ENCODE data around the gene GAS2.

Gene GAS2

DNA sequence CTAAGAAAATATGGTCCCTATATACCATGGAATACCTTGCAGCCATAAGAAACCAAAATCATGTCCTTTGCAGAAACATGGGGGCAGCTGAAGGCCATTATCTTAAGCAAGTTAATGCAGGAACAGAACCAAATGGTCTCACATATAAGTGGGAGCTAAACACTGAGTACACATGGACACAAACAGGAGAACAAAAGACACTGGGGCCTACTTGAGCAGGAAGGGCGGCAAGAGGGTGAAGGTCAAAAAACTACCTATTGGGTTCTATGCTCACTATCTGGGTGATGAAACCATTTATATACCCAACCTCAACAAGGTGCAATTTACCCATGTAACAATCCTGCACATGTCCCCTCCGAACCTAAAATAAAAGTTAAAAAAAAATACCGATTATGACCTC is 22.5 kb downstream of the GAS2 start:
- Mint-ChIP-seq H3K27ac (no peak overlapping the region), H3K9me3 (no peaks in the 10 kb centered on the region)

DNA sequence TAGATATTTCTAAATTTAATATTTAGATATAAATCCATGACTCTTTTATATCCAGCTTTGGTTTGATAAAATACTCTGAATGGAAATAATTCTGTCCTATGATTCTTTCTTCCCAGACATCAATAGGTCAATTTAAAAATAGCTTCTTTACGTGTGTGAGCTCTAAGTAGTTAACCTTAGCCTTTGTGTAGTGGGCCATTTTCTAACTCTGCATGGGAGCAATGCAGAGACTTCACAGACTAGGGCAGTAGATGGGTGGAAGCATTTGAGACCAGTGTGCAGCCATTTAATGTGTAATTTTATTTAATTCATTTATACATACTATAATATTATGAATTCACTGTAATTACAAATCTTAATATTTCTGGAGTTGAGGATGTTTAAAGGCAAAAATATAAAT is 23.8 kb downstream of the GAS2 start:
- Mint-ChIP-seq H3K4me1 (peaks cover 7% of the 10 kb centered on the region), H3K27me3 (no peaks in the 10 kb centered on the region), H3K27ac (no peak overlapping the region), H3K36me3 (no peaks in the 10 kb centered on the region), H3K4me3 (no peak overlapping the region), H3K9me3 (no peaks in the 10 kb centered on the region)
- CTCF ChIA-PET, result interaction anchor here (0.8 kb wide), 2 partner anchors 11 to 97 kb away, joined by 3 to 5 read pairs; no protein-coding TSS in a partner anchor
- DNase-seq, result no peak

More for the DNA sequence above, 22.5 kb downstream of the GAS2 start:
- no peak for DNase-seq
- CTCF ChIA-PET, result interaction anchor here (1.3 kb wide), 1 partner anchor 99 kb away, joined by 3 read pairs; no protein-coding TSS in a partner anchor
- peaks cover 7% of the 10 kb centered on the region for H3K4me1 Mint-ChIP-seq
- no peak overlapping the region for H3K4me3 Mint-ChIP-seq
- H3K27me3 Mint-ChIP-seq, result peaks cover 3% of the 10 kb centered on the region
- no peaks in the 10 kb centered on the region for H3K36me3 Mint-ChIP-seq

GRCh38 chr11:22690871-22691270 is 24.5 kb downstream of the GAS2 start:
- Mint-ChIP-seq H3K9me3 (no peaks in the 10 kb centered on the region), H3K36me3 (no peaks in the 10 kb centered on the region), H3K27me3 (no peaks in the 10 kb centered on the region), H3K27ac (no peak overlapping the region), H3K4me3 (no peak overlapping the region), H3K4me1 (peaks cover 7% of the 10 kb centered on the region)
- CTCF ChIA-PET, result interaction anchor here (0.8 to 1.0 kb wide), 4 partner anchors 11 to 97 kb away, joined by 3 to 5 read pairs (median 3); no protein-coding TSS in a partner anchor
- peak; percentile 37 for DNase-seq

DNA sequence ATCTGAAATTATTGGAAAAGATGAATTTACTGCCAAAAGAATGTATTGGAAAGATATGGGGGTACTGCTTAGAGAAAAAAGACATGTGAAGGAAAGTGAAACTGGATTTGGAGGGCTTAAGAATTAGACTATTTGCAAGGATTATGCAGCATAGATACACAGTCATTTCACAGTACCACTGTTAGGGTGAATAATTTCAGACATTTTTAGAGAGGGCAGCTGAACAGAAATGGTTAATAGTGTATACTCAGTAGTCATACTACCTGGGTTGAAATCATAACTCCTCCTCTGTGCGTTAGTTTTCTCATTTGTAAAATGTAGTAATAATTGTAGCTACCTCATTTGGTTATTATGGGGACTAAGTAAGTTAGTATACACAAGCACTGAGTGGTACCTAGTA is 33.0 kb downstream of the GAS2 start:
- no peak for DNase-seq
- Mint-ChIP-seq H3K9me3 (no peaks in the 10 kb centered on the region), H3K36me3 (no peaks in the 10 kb centered on the region), H3K4me1 (no peaks in the 10 kb centered on the region), H3K27me3 (no peaks in the 10 kb centered on the region), H3K27ac (no peak overlapping the region), H3K4me3 (no peak overlapping the region)
- CTCF ChIA-PET, result no interaction called here

DNA sequence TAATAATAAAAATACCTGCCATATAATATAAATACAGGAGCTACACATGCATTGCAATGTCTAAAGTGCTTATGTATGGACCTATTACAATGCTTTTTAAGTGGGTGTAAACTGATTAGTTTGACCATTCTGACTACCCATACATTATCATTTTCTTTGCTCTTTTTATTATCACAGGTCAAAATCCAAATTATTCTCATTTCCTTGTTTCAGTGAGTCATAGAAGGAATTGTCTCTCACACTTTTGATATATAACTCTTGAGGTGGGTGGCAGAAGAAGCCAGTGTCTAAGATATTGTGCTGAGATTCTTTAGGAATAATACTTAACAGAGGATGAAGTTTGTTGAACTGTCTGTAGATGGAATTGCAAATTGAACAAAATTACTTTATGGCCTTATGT is 35.6 kb downstream of the GAS2 start:
- Mint-ChIP-seq H3K9me3 (no peaks in the 10 kb centered on the region), H3K27ac (no peak overlapping the region), H3K4me1 (no peaks in the 10 kb centered on the region), H3K27me3 (no peaks in the 10 kb centered on the region), H3K4me3 (no peak overlapping the region), H3K36me3 (no peaks in the 10 kb centered on the region)
- no peak for DNase-seq
- CTCF ChIA-PET, result no interaction called here

- no peaks in the 10 kb centered on the region for H3K27me3 Mint-ChIP-seq
- no peaks in the 10 kb centered on the region for H3K36me3 Mint-ChIP-seq
- no peak for DNase-seq
- no peak overlapping the region for H3K4me3 Mint-ChIP-seq
- H3K27ac Mint-ChIP-seq, result no peak overlapping the region
- CTCF ChIA-PET, result no interaction called here
- no peaks in the 10 kb centered on the region for H3K9me3 Mint-ChIP-seq
- no peaks in the 10 kb centered on the region for H3K4me1 Mint-ChIP-seq
Observed at GRCh38 chr11:22703040-22703439, 36.6 kb downstream of the GAS2 start.

- DNase-seq, result no peak
Observed at GRCh38 chr11:22703591-22703990, 37.2 kb downstream of the GAS2 start.

GRCh38 chr11:22707119-22707899 is 40.9 kb downstream of the GAS2 start:
- Mint-ChIP-seq H3K36me3 (no peaks in the 10 kb centered on the region), H3K9me3 (no peaks in the 10 kb centered on the region), H3K27ac (no peak overlapping the region), H3K4me3 (no peak overlapping the region), H3K27me3 (no peaks in the 10 kb centered on the region), H3K4me1 (no peaks in the 10 kb centered on the region)
- no peak for DNase-seq
- CTCF ChIA-PET, result no interaction called here

More at GRCh38 chr11:22703591-22703990, 37.2 kb downstream of the GAS2 start:
- no peaks in the 10 kb centered on the region for H3K27me3 Mint-ChIP-seq
- no peaks in the 10 kb centered on the region for H3K36me3 Mint-ChIP-seq
- no peak overlapping the region for H3K27ac Mint-ChIP-seq
- CTCF ChIA-PET, result no interaction called here
- H3K4me3 Mint-ChIP-seq, result no peak overlapping the region
- no peaks in the 10 kb centered on the region for H3K9me3 Mint-ChIP-seq
- H3K4me1 Mint-ChIP-seq, result no peaks in the 10 kb centered on the region

GRCh38 chr11:22711071-22711770 is 44.8 kb downstream of the GAS2 start:
- Mint-ChIP-seq H3K4me1 (no peaks in the 10 kb centered on the region), H3K36me3 (no peaks in the 10 kb centered on the region), H3K4me3 (no peak overlapping the region), H3K9me3 (no peaks in the 10 kb centered on the region), H3K27me3 (no peaks in the 10 kb centered on the region), H3K27ac (no peak overlapping the region)
- no peak for DNase-seq
- CTCF ChIA-PET, result no interaction called here

DNA sequence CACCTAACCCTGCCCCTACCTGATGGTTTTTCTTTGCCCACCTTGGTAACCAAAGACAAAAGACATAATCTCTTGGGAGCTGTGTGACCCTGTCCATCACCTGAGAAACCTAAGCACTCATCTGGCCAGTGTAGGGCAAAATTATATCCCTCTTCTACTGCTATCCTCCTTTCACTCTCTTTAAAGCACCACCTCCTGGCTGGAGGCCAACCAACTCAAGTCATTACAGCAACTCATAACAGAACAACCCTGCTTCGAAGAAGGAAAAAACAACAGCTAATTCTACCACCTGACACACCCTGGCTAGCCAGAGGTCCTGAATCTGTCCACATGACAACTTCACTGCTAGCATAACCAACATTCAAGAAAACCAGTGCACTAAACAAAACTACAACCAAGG is 45.5 kb downstream of the GAS2 start:
- no peak for DNase-seq
- no peaks in the 10 kb centered on the region for H3K27me3 Mint-ChIP-seq
- CTCF ChIA-PET, result no interaction called here

GRCh38 chr11:22713336-22713735 is 46.9 kb downstream of the GAS2 start:
- Mint-ChIP-seq H3K9me3 (no peaks in the 10 kb centered on the region), H3K27ac (no peak overlapping the region), H3K36me3 (no peaks in the 10 kb centered on the region), H3K4me1 (no peaks in the 10 kb centered on the region), H3K27me3 (no peaks in the 10 kb centered on the region), H3K4me3 (no peak overlapping the region)
- CTCF ChIA-PET, result no interaction called here
- no peak for DNase-seq

More for the DNA sequence above, 45.5 kb downstream of the GAS2 start:
- Mint-ChIP-seq H3K4me1 (no peaks in the 10 kb centered on the region), H3K4me3 (no peak overlapping the region), H3K36me3 (no peaks in the 10 kb centered on the region), H3K9me3 (no peaks in the 10 kb centered on the region), H3K27ac (no peak overlapping the region)

GRCh38 chr11:22715971-22716370 is 49.6 kb downstream of the GAS2 start:
- H3K36me3 Mint-ChIP-seq, result no peaks in the 10 kb centered on the region
- no peaks in the 10 kb centered on the region for H3K27me3 Mint-ChIP-seq
- CTCF ChIA-PET, result no interaction called here
- DNase-seq, result no peak
- H3K27ac Mint-ChIP-seq, result no peak overlapping the region
- no peak overlapping the region for H3K4me3 Mint-ChIP-seq
- H3K4me1 Mint-ChIP-seq, result no peaks in the 10 kb centered on the region
- no peaks in the 10 kb centered on the region for H3K9me3 Mint-ChIP-seq

- H3K27ac Mint-ChIP-seq, result no peak overlapping the region
- no peaks in the 10 kb centered on the region for H3K4me1 Mint-ChIP-seq
- no peak for DNase-seq
- CTCF ChIA-PET, result no interaction called here
- H3K4me3 Mint-ChIP-seq, result no peak overlapping the region
- no peaks in the 10 kb centered on the region for H3K36me3 Mint-ChIP-seq
- no peaks in the 10 kb centered on the region for H3K9me3 Mint-ChIP-seq
- no peaks in the 10 kb centered on the region for H3K27me3 Mint-ChIP-seq
Observed at GRCh38 chr11:22720457-22720856, 54.0 kb downstream of the GAS2 start.

- no peak for DNase-seq
- H3K9me3 Mint-ChIP-seq, result no peaks in the 10 kb centered on the region
- H3K4me3 Mint-ChIP-seq, result no peak overlapping the region
- H3K4me1 Mint-ChIP-seq, result no peaks in the 10 kb centered on the region
- no peaks in the 10 kb centered on the region for H3K36me3 Mint-ChIP-seq
- CTCF ChIA-PET, result interaction anchor here (2.1 kb wide), 1 partner anchor 64 kb away, joined by 5 read pairs; no protein-coding TSS in a partner anchor
- no peaks in the 10 kb centered on the region for H3K27me3 Mint-ChIP-seq
- H3K27ac Mint-ChIP-seq, result no peak overlapping the region
Observed at GRCh38 chr11:22723274-22723673, 56.9 kb downstream of the GAS2 start.

GRCh38 chr11:22725079-22725478 is 58.7 kb downstream of the GAS2 start:
- no peak overlapping the region for H3K27ac Mint-ChIP-seq
- CTCF ChIA-PET, result no interaction called here
- H3K4me1 Mint-ChIP-seq, result no peaks in the 10 kb centered on the region
- DNase-seq, result no peak
- no peaks in the 10 kb centered on the region for H3K36me3 Mint-ChIP-seq
- H3K27me3 Mint-ChIP-seq, result no peaks in the 10 kb centered on the region
- no peaks in the 10 kb centered on the region for H3K9me3 Mint-ChIP-seq
- no peak overlapping the region for H3K4me3 Mint-ChIP-seq

Data from activated naive CD4-positive, alpha-beta T cell treated with anti-CD3 and anti-CD28 coated beads, Interleukin-2, amount 10 ng/mL, durations not matched to agents 7 days and 5 days (primary cell).